ENCODE data around the gene DCANP1.

- no peak for TF ChIP-seq CTCF (IDR thresholded peaks at IDR 0.05)
- no peak for TF ChIP-seq POLR2AphosphoS5 (IDR thresholded peaks at IDR 0.05)
- no peak for TF ChIP-seq POLR2A (IDR thresholded peaks at IDR 0.05; ENCODE audit: low read depth)
- no peak for TF ChIP-seq EP300 (IDR thresholded peaks at IDR 0.05)
Measured at GRCh38 chr5:135444881-135445280, 2.3 kb downstream of the DCANP1 start.

Measured in esophagus muscularis mucosa (tissue), 4 donors.